Inflammatory macrophage treated with lipopolysaccharide for 1 hour (primary cell): ENCODE data around the gene SCML1.
"Not testable (repeated sequence)": the region's sequence is repeated elsewhere in the genome, so short reads cannot be mapped to it uniquely, and the experiment has no call there.

Source experiments
- DNase-seq, 2 donors: peaks; one replicate each; pipeline ENCODE4 v3.0.0-alpha.2; 2020 to 2022

The SCML1 gene

GRCh38 chrX:17740137-17741122, 3.1 kb downstream of the SCML1 start:
- no peak for DNase-seq

- DNase-seq = no peak
These were observed 3.8 kb downstream of the SCML1 start for GRCh38 chrX:17741123-17741511.

- DNase-seq = peak in 1 of 2 donors; percentile 13
These were observed 6.6 kb downstream of the SCML1 start for GRCh38 chrX:17743913-17744312.

- DNase-seq = no peak
These were observed 7.7 kb downstream of the SCML1 start for GRCh38 chrX:17744896-17745523.

- no peak for DNase-seq
These were observed 10.4 kb downstream of the SCML1 start for GRCh38 chrX:17747692-17748091.

GRCh38 chrX:17748684-17749083, 11.4 kb downstream of the SCML1 start:
- DNase-seq = no peak

GRCh38 chrX:17750436-17750835, 13.1 kb downstream of the SCML1 start:
- DNase-seq = no peak

- no peak for DNase-seq
These were observed 21.1 kb downstream of the SCML1 start for GRCh38 chrX:17758382-17758781.

- DNase-seq = no peak
These were observed 22.7 kb downstream of the SCML1 start for GRCh38 chrX:17759990-17760389.

GRCh38 chrX:17767734-17768133, 30.4 kb downstream of the SCML1 start:
- DNase-seq = no peak

- no peak for DNase-seq
These were observed 31.7 kb downstream of the SCML1 start for GRCh38 chrX:17768997-17769396.

GRCh38 chrX:17769701-17770269, 32.5 kb downstream of the SCML1 start:
- no peak for DNase-seq

GRCh38 chrX:17773221-17773876, 36.1 kb downstream of the SCML1 start:
- no peak for DNase-seq

GRCh38 chrX:17774053-17774452, 36.8 kb downstream of the SCML1 start:
- DNase-seq = no peak

GRCh38 chrX:17778997-17779396, 41.7 kb downstream of the SCML1 start:
- DNase-seq = no peak

- DNase-seq = no peak
These were observed 42.1 kb downstream of the SCML1 start for GRCh38 chrX:17779434-17779833.

- DNase-seq = not testable (repeated sequence)
These were observed 49.5 kb downstream of the SCML1 start for GRCh38 chrX:17786554-17787347.

- no peak for DNase-seq
These were observed 50.3 kb downstream of the SCML1 start for GRCh38 chrX:17787557-17787956.

- peak in 1 of 2 donors; percentile 37 for DNase-seq
These were observed 51.1 kb downstream of the SCML1 start for GRCh38 chrX:17788439-17788838.

GRCh38 chrX:17788956-17789562, 51.8 kb downstream of the SCML1 start:
- DNase-seq = no peak

GRCh38 chrX:17792826-17793225, 55.5 kb downstream of the SCML1 start:
- DNase-seq = no peak

GRCh38 chrX:17798921-17799320, 61.6 kb downstream of the SCML1 start:
- DNase-seq = no peak
